ENCODE results near the gene SRI.
A peak's percentile ranks its signal among the peaks of the same experiment; 100 is the strongest.
"Not testable (repeated sequence)": the region's sequence is repeated elsewhere in the genome, so short reads cannot be mapped to it uniquely, and the experiment has no call there.

Gene SRI

GRCh38 chr7:88219781-88220747 lies at the start of gene SRI:
Gene SRI (minus strand): TSS chr7:88220038. CDS start chr7:88220026, 12 bp downstream.
- peak; percentile 84 to 86 (median 86) for DNase-seq (ENCODE audit: low read depth in 3 of 3)

GRCh38 chr7:88269586-88269985 lies 49.7 kb upstream of the SRI start:
- DNase-seq (ENCODE audit: low read depth in 3 of 3): no peak

- no peak for DNase-seq (ENCODE audit: low read depth in 3 of 3)
Observed at GRCh38 chr7:88268858-88269257, 49.0 kb upstream of the SRI start.

- no peak for DNase-seq (ENCODE audit: low read depth in 3 of 3)
Observed at GRCh38 chr7:88268051-88268450, 48.2 kb upstream of the SRI start.

GRCh38 chr7:88267421-88267820 lies 47.6 kb upstream of the SRI start:
- DNase-seq (ENCODE audit: low read depth in 3 of 3): no peak

- DNase-seq (ENCODE audit: low read depth in 3 of 3): not testable (repeated sequence)
Observed at GRCh38 chr7:88264987-88265386, 45.1 kb upstream of the SRI start.

GRCh38 chr7:88262562-88262961 lies 42.7 kb upstream of the SRI start:
- no peak for DNase-seq (ENCODE audit: low read depth in 3 of 3)

- no peak for DNase-seq (ENCODE audit: low read depth in 3 of 3)
Observed at GRCh38 chr7:88260719-88261118, 40.9 kb upstream of the SRI start.

GRCh38 chr7:88259656-88260380 lies 40.0 kb upstream of the SRI start:
- DNase-seq (ENCODE audit: low read depth in 3 of 3): no peak

- DNase-seq (ENCODE audit: low read depth in 3 of 3): not testable (repeated sequence)
Observed at GRCh38 chr7:88258296-88258695, 38.5 kb upstream of the SRI start.

GRCh38 chr7:88256906-88257305 lies 37.1 kb upstream of the SRI start:
- no peak for DNase-seq (ENCODE audit: low read depth in 3 of 3)

GRCh38 chr7:88254721-88255424 lies 35.0 kb upstream of the SRI start:
- no peak for DNase-seq (ENCODE audit: low read depth in 3 of 3)

- no peak for DNase-seq (ENCODE audit: low read depth in 3 of 3)
Observed at GRCh38 chr7:88253640-88254039, 33.8 kb upstream of the SRI start.

GRCh38 chr7:88244258-88244657 lies 24.4 kb upstream of the SRI start:
- no peak for DNase-seq (ENCODE audit: low read depth in 3 of 3)

GRCh38 chr7:88243345-88243909 lies 23.6 kb upstream of the SRI start:
- no peak for DNase-seq (ENCODE audit: low read depth in 3 of 3)

GRCh38 chr7:88239852-88240251 lies 20.0 kb upstream of the SRI start:
- DNase-seq (ENCODE audit: low read depth in 3 of 3): no peak

- DNase-seq (ENCODE audit: low read depth in 3 of 3): no peak
Observed at GRCh38 chr7:88233828-88234227, 14.0 kb upstream of the SRI start.

- DNase-seq (ENCODE audit: low read depth in 3 of 3): no peak
Observed at GRCh38 chr7:88230646-88231045, 10.8 kb upstream of the SRI start.

GRCh38 chr7:88229302-88229995 lies 9.6 kb upstream of the SRI start:
- no peak for DNase-seq (ENCODE audit: low read depth in 3 of 3)

GRCh38 chr7:88226886-88227516 lies 7.2 kb upstream of the SRI start:
- no peak for DNase-seq (ENCODE audit: low read depth in 3 of 3)

- no peak for DNase-seq (ENCODE audit: low read depth in 3 of 3)
Observed at GRCh38 chr7:88226201-88226600, 6.4 kb upstream of the SRI start.
